Measurements from ENCODE around the gene PIK3R3.

Gene PIK3R3

DNA sequence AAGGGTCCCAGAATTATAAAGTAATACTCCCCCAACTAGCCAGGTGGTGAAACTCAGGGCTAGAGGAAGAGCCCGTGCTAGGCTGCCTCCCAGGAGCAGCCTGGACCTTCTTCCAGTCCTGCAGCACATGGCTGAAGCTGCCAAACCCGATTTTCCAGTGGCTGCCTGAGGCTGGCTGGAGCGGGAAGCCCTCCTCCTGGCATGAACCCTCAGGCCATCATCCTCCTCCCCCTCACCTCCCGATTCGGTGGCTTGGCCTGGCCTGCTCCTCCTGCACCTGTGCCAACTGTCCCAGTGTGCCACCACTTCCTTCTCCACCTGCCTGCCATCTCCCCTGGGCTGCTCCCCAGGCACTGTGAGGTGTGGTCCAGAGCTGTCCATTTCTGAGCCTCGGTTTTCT is 39.4 kb upstream of the PIK3R3 start:
- Histone ChIP-seq H3K27ac (no peak overlapping the region), H3K4me3 (ENCODE audit: low read depth in 1 of 2, low read length in 1 of 2) (no peak overlapping the region), H3K36me3 (no peaks in the 10 kb centered on the region), H3K4me1 (ENCODE audit: control insufficient read depth in 1 of 2, insufficient read depth in 1 of 2, low read depth in 1 of 2, low read length in 1 of 2) (peaks cover under 1 to 4% of the 10 kb centered on the region in 2 experiments), H3K27me3 (peaks cover 37% of the 10 kb centered on the region), H3K9me3 (no peaks in the 10 kb centered on the region)
- TF ChIP-seq, protein P1, sequence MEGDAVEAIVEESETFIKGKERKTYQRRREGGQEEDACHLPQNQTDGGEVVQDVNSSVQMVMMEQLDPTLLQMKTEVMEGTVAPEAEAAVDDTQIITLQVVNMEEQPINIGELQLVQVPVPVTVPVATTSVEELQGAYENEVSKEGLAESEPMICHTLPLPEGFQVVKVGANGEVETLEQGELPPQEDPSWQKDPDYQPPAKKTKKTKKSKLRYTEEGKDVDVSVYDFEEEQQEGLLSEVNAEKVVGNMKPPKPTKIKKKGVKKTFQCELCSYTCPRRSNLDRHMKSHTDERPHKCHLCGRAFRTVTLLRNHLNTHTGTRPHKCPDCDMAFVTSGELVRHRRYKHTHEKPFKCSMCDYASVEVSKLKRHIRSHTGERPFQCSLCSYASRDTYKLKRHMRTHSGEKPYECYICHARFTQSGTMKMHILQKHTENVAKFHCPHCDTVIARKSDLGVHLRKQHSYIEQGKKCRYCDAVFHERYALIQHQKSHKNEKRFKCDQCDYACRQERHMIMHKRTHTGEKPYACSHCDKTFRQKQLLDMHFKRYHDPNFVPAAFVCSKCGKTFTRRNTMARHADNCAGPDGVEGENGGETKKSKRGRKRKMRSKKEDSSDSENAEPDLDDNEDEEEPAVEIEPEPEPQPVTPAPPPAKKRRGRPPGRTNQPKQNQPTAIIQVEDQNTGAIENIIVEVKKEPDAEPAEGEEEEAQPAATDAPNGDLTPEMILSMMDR (IDR thresholded peaks at IDR 0.05): no peak

DNA sequence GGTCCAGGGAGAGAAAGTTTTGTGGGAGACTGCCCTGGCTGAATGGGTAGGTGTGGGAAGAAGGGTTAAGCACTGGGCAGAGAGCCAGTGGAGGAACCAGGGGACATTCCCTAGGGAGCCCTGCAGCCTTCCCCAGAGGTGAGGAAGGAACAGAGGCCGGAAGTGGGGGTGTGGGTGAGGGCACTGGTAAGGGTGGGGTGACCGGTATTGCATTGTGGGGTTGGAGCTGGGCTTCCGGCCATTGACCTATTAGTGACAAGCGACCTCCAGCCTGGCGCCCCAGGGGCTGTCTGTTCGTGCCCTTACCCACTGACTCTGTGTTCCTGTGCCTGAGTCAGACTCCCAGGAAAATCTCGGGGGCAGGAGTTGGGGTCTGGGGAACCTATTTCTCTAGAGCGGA is 38.9 kb upstream of the PIK3R3 start:
- H3K36me3 ChIP-seq: no peaks in the 10 kb centered on the region
- TF ChIP-seq, protein P1 (IDR thresholded peaks at IDR 0.05): no peak
- H3K4me3 ChIP-seq (ENCODE audit: low read depth in 1 of 2, low read length in 1 of 2): no peak overlapping the region
- H3K9me3 ChIP-seq: no peaks in the 10 kb centered on the region
- peaks cover 42% of the 10 kb centered on the region for H3K27me3 ChIP-seq
- H3K27ac ChIP-seq: no peak overlapping the region
- peaks cover 6 to 10% of the 10 kb centered on the region in 2 experiments for H3K4me1 ChIP-seq (ENCODE audit: control insufficient read depth in 1 of 2, insufficient read depth in 1 of 2, low read depth in 1 of 2, low read length in 1 of 2)

GRCh38 chr1:46169811-46170454 is 37.5 kb upstream of the PIK3R3 start:
- TF ChIP-seq, protein P1 (IDR thresholded peaks at IDR 0.05): no peak
- no peak overlapping the region for H3K4me3 ChIP-seq (ENCODE audit: low read depth in 1 of 2, low read length in 1 of 2)
- no peak overlapping the region for H3K27ac ChIP-seq
- H3K4me1 ChIP-seq (ENCODE audit: control insufficient read depth in 1 of 2, insufficient read depth in 1 of 2, low read depth in 1 of 2, low read length in 1 of 2): peaks cover 8 to 13% of the 10 kb centered on the region in 2 experiments
- H3K27me3 ChIP-seq: peaks cover 55% of the 10 kb centered on the region
- H3K9me3 ChIP-seq: no peaks in the 10 kb centered on the region
- no peaks in the 10 kb centered on the region for H3K36me3 ChIP-seq

DNA sequence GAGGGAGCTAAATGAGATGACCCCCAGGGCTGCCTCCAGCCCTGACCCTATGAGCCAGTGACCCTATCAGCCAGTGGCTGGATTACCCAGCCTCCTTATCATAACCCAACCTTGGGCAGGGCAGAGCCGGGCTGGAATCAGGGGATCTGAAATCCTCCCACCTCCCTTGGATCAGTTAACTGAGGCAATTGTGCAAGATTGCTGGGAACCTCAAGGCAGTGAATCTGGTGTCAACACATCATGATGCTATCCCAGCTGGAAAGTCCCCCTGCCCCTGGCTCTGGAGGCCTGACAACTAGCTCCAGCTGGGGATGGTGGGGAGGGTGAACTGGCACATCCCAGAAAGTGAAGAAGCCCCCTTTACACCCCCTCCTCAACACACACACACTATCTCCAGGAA is 36.0 kb upstream of the PIK3R3 start:
- Histone ChIP-seq H3K4me1 (ENCODE audit: control insufficient read depth in 1 of 2, insufficient read depth in 1 of 2, low read depth in 1 of 2, low read length in 1 of 2) (peaks cover 8 to 13% of the 10 kb centered on the region in 2 experiments), H3K4me3 (ENCODE audit: low read depth in 1 of 2, low read length in 1 of 2) (no peak overlapping the region), H3K27me3 (peaks cover 65% of the 10 kb centered on the region), H3K27ac (no peak overlapping the region), H3K36me3 (no peaks in the 10 kb centered on the region), H3K9me3 (no peaks in the 10 kb centered on the region)
- TF ChIP-seq, protein P1 (IDR thresholded peaks at IDR 0.05): no peak

- peaks cover 8 to 13% of the 10 kb centered on the region in 2 experiments for H3K4me1 ChIP-seq (ENCODE audit: control insufficient read depth in 1 of 2, insufficient read depth in 1 of 2, low read depth in 1 of 2, low read length in 1 of 2)
- no peak overlapping the region for H3K27ac ChIP-seq
- H3K27me3 ChIP-seq: peaks cover 66% of the 10 kb centered on the region
Observed at GRCh38 chr1:46166521-46167462, 34.4 kb upstream of the PIK3R3 start.

More at GRCh38 chr1:46166521-46167462, 34.4 kb upstream of the PIK3R3 start:
- TF ChIP-seq, protein P1 (IDR thresholded peaks at IDR 0.05): no peak
- Histone ChIP-seq H3K4me3 (ENCODE audit: low read depth in 1 of 2, low read length in 1 of 2) (peak overlapping the region; percentile 42 to 49), H3K36me3 (no peaks in the 10 kb centered on the region), H3K9me3 (no peaks in the 10 kb centered on the region)

Measured in neutrophil (primary cell).